IMR-90 (cell line): ENCODE results near the gene KRT1. TPM values are rescaled to one million over a fixed set of nuclear protein-coding genes. Genes with fewer than 3 reads are reported as not detected.
"Not testable (repeated sequence)": the region's sequence is repeated elsewhere in the genome, so short reads cannot be mapped to it uniquely, and the experiment has no call there.

ENCODE experiments used
- ATAC-seq: fragments of 200-7000 bp; cut with Tn5 transposase; 2 replicates; pipeline ENCODE4 v1.9.1; 2020; ENCODE audit warnings: low read depth, mild to moderate bottlenecking, moderate library complexity
- BruUV-seq: library from RNA; stranded (reverse); fragments of 400-500 nt; replicated peaks from 2 replicates; lab custom pipeline; 2021; lab: Mats Ljungman, UMichigan
- CTCF ChIA-PET: fragments of 300-600 bp; formaldehyde crosslinking; extraction: SDS; loops from one replicate; lab custom pipeline; 2021; ENCODE audit warnings: antibody characterized with exemption; lab: Yijun Ruan, JAX
- POLR2A ChIA-PET: fragments of 300-600 bp; sonication (Branson Sonifier 250); formaldehyde crosslinking; loops from one replicate; lab custom pipeline; 2022; ENCODE audit warnings: antibody characterized with exemption; ENCODE audit not compliant: unreplicated experiment; lab: Charles Lee
- DNase-seq: peaks from one replicate; pipeline ENCODE4 v3.0.0; 2013
- H2AFZ ChIP-seq: replicated peaks from 2 replicates; pipeline ENCODE3; 2013; ENCODE audit warnings: low read length, mild to moderate bottlenecking; ENCODE audit not compliant: poor library complexity
- H2AK5ac ChIP-seq: 2 replicates; pipeline ENCODE4 v1.6.1; 2013; ENCODE audit warnings: low read depth, low read length, inconsistent platforms
- H2AK9ac ChIP-seq: replicated peaks from 2 replicates; pipeline ENCODE3; 2013; ENCODE audit warnings: mild to moderate bottlenecking, low read depth, low read length, moderate library complexity; ENCODE audit not compliant: poor library complexity
- H2BK120ac ChIP-seq: 2 replicates; pipeline ENCODE4 v1.6.1; 2013; ENCODE audit warnings: low read depth, low read length, inconsistent platforms
- H2BK15ac ChIP-seq: 3 replicates; pipeline ENCODE4 v1.6.1; 2013; ENCODE audit warnings: low read depth, low read length, inconsistent platforms
- H2BK20ac ChIP-seq: 2 replicates; pipeline ENCODE4 v1.6.1; 2013; ENCODE audit warnings: low read depth, mild to moderate bottlenecking, inconsistent platforms, low read length, moderate library complexity
- H2BK5ac ChIP-seq: 2 replicates; pipeline ENCODE4 v1.6.1; 2013; ENCODE audit warnings: mild to moderate bottlenecking, low read depth, low read length, inconsistent platforms; ENCODE audit not compliant: poor library complexity, severe bottlenecking
- H3K14ac ChIP-seq: replicated peaks from 2 replicates; pipeline ENCODE4 v1.6.1; 2013; ENCODE audit warnings: low read depth, low read length, inconsistent platforms
- H3K18ac ChIP-seq: 2 replicates; pipeline ENCODE4 v1.6.1; 2013; ENCODE audit warnings: low read depth, low read length, control low read depth
- H3K23ac ChIP-seq: 2 replicates; pipeline ENCODE4 v1.6.1; 2013; ENCODE audit warnings: low read depth, low read length, inconsistent platforms
- H3K27ac ChIP-seq: 2 replicates; pipeline ENCODE4 v1.5.1; 2013; ENCODE audit warnings: mild to moderate bottlenecking, control low read depth, low read length; ENCODE audit not compliant: insufficient read depth
- H3K27me3 ChIP-seq: 2 replicates; pipeline ENCODE4 v1.6.1; 2013; ENCODE audit warnings: low read length; ENCODE audit not compliant: control insufficient read depth, insufficient read depth
- H3K36me3 ChIP-seq: 2 replicates; pipeline ENCODE4 v1.6.1; 2013; ENCODE audit warnings: low read length, mixed read lengths; ENCODE audit not compliant: control insufficient read depth, insufficient read depth
- H3K4ac ChIP-seq: 2 replicates; pipeline ENCODE4 v1.6.1; 2013; ENCODE audit warnings: low read depth, low read length, inconsistent platforms
- H3K4me1 ChIP-seq: 2 replicates; pipeline ENCODE4 v1.6.1; 2013; ENCODE audit warnings: low read length, mixed read lengths; ENCODE audit not compliant: control insufficient read depth, insufficient read depth
- H3K4me2 ChIP-seq: 2 replicates; pipeline ENCODE4 v1.6.1; 2013; ENCODE audit warnings: low read depth, mild to moderate bottlenecking, control low read depth, low read length, moderate library complexity
- H3K4me3 ChIP-seq: 2 replicates; pipeline ENCODE4 v1.5.1; 2013; ENCODE audit warnings: low read depth, mild to moderate bottlenecking, control low read depth, low read length, moderate library complexity; ENCODE audit not compliant: insufficient read depth
- H3K56ac ChIP-seq: 2 replicates; pipeline ENCODE4 v1.6.1; 2013; ENCODE audit warnings: low read length, inconsistent platforms; ENCODE audit not compliant: insufficient read depth; ENCODE audit errors: extremely low read depth
- H3K79me1 ChIP-seq, 2 experiments: 2 replicates each; pipeline ENCODE4 v1.6.1; 2013; ENCODE audit warnings: low read length in 2 of 2, inconsistent platforms in 1 of 2, low read depth in 1 of 2
- H3K9ac ChIP-seq: 2 replicates; pipeline ENCODE4 v1.6.1; 2013; ENCODE audit warnings: low read depth, low read length, control low read depth
- H3K9me1 ChIP-seq: 2 replicates; pipeline ENCODE4 v1.6.1; 2013; ENCODE audit warnings: low read length, inconsistent platforms; ENCODE audit not compliant: insufficient read depth
- H3K9me3 ChIP-seq: 2 replicates; pipeline ENCODE4 v1.6.1; 2013; ENCODE audit warnings: low read length; ENCODE audit not compliant: control insufficient read depth, insufficient read depth
- H4K20me1 ChIP-seq: 2 replicates; pipeline ENCODE4 v1.6.1; 2013; ENCODE audit warnings: low read length, inconsistent platforms; ENCODE audit not compliant: insufficient read depth
- H4K5ac ChIP-seq: 2 replicates; pipeline ENCODE4 v1.6.1; 2013; ENCODE audit warnings: mild to moderate bottlenecking, low read depth, low read length, control low read depth
- H4K8ac ChIP-seq, 2 experiments: 2 replicates each; pipeline ENCODE4 v1.6.1; 2013; ENCODE audit warnings: low read depth in 2 of 2, low read length in 2 of 2, control low read depth in 1 of 2, inconsistent platforms in 1 of 2
- H4K91ac ChIP-seq: 2 replicates; pipeline ENCODE4 v1.6.1; 2013; ENCODE audit warnings: low read depth, low read length, inconsistent platforms; ENCODE audit not compliant: insufficient read depth
- WGBS, 2 experiments: methylation state at CpG; one replicate each; pipeline versions ENCODE4 v1.1.5 to v1.1.7; 2013; ENCODE audit warnings: missing lambda C conversion rate in 2 of 2; ENCODE audit not compliant: insufficient read length in 1 of 2; ENCODE audit errors: extremely low coverage in 2 of 2; 5-methylcytosine and 5-hydroxymethylcytosine counted together
- dilution Hi-C: fragments of 300-500 bp; cut with HindIII; formaldehyde crosslinking; loops from one replicate; pipeline ENCODE4 v1.14.3; 2018; ENCODE audit warnings: low sequenced_read_pairs; ENCODE audit not compliant: unreplicated experiment
- in situ Hi-C: fragments of 300-500 bp; cut with MboI; formaldehyde crosslinking; loops from 3 replicates; pipeline ENCODE4 v1.14.3; 2019; ENCODE audit warnings: low sequenced_read_pairs, inconsistent platforms, mixed read lengths
- intact Hi-C: fragments of 100-400 bp; cut with micrococcal nuclease; formaldehyde crosslinking; loops from 2 replicates; pipeline ENCODE4 v1.10.0; 2022
- polyA plus RNA-seq, 3 experiments: library from polyadenylated mRNA; depleted of rRNA; stranded (reverse); fragments of >200 nt; gene quantifications; 2 replicates each; pipeline ENCODE4 v1.2.3, GENCODE V29; 2012; ENCODE audit warnings: low replicate concordance in 1 of 3
- total RNA-seq: library from RNA; depleted of rRNA; stranded (reverse); fragments of >200 nt; gene quantifications from 2 replicates; pipeline ENCODE4 v1.2.3, GENCODE V29; 2012

KRT1 gene
- total and polyA plus RNA-seq, 2 of the 4 experiments (the other 2 are of a cell fraction), result not detected

DNA sequence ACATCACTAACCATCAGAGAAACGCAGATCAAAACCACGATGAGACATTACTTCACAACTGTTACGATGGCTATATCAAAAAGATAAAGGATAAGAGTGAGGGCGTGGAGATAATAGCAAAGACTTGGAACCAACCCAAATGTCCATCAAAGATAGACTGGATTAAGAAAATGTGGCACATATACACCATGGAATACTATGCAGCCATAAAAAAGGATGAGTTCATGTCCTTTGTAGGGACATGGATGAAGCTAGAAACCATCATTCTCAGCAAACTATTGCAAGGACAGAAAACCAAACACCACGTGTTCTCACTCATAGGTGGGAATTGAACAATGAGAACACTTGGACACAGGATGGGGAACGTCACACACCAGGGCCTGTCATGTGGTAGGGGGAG is 31.9 kb upstream of the KRT1 start:
- H3K27ac ChIP-seq, H3K4ac ChIP-seq, H3K9me1 ChIP-seq, H4K20me1 ChIP-seq, H3K18ac ChIP-seq, BruUV-seq, H2AK9ac ChIP-seq, H2BK120ac ChIP-seq, H4K8ac ChIP-seq, H3K9ac ChIP-seq, in situ Hi-C loops, H2AFZ ChIP-seq, H3K23ac ChIP-seq, H2BK20ac ChIP-seq, H2BK5ac ChIP-seq, H2BK15ac ChIP-seq, DNase-seq, H2AK5ac ChIP-seq, H3K4me1 ChIP-seq, H4K5ac ChIP-seq, H3K14ac ChIP-seq, H3K79me1 ChIP-seq, dilution Hi-C loops, H3K4me2 ChIP-seq, H3K4me3 ChIP-seq, ATAC-seq, CTCF ChIA-PET, H4K91ac ChIP-seq, H3K56ac ChIP-seq, intact Hi-C loops, POLR2A ChIA-PET, H3K36me3 ChIP-seq, H3K9me3 ChIP-seq: not testable (repeated sequence)
- no CpG with 5 or more reads among the region's 6 CpGs for WGBS, 2 experiments
- H3K27me3 ChIP-seq, result peaks cover 54% of the 10 kb centered on the region
